Kasumi-1 (cell line): ENCODE results near the gene SLC13A3.

Experiments
- DNase-seq, 2 experiments: peaks; one replicate each; lab custom pipeline; 2025; lab: John Stamatoyannopoulos, UW

The SLC13A3 gene

GRCh38 chr20:46558511-46558959, 92.7 kb downstream of the SLC13A3 start:
- no peak for DNase-seq

GRCh38 chr20:46557231-46557956, 93.9 kb downstream of the SLC13A3 start:
- no peak for DNase-seq

GRCh38 chr20:46555370-46555956, 95.8 kb downstream of the SLC13A3 start:
- DNase-seq: no peak

- no peak for DNase-seq
These were observed 96.4 kb downstream of the SLC13A3 start for GRCh38 chr20:46554828-46555227.

GRCh38 chr20:46553926-46554325, 97.3 kb downstream of the SLC13A3 start:
- no peak for DNase-seq

- peak; percentile 71 to 74 for DNase-seq
These were observed 98.5 kb downstream of the SLC13A3 start for GRCh38 chr20:46552460-46553420.

- DNase-seq: no peak
These were observed 99.5 kb downstream of the SLC13A3 start for GRCh38 chr20:46551522-46552381.

GRCh38 chr20:46550461-46550860, 100.8 kb downstream of the SLC13A3 start, which contains the start of gene OCSTAMP:
Gene OCSTAMP, minus strand, starts transcription at chr20:46550654. Its CDS starts 94 bp downstream, at chr20:46550560.
- DNase-seq: peak; percentile 47 to 60

GRCh38 chr20:46549188-46549972, 101.9 kb downstream of the SLC13A3 start:
- no peak for DNase-seq

- DNase-seq: no peak
These were observed 102.6 kb downstream of the SLC13A3 start for GRCh38 chr20:46548688-46549087.

GRCh38 chr20:46547995-46548394, 103.3 kb downstream of the SLC13A3 start:
- no peak for DNase-seq

- DNase-seq: no peak
These were observed 104.3 kb downstream of the SLC13A3 start for GRCh38 chr20:46546936-46547335.

- DNase-seq: no peak
These were observed 105.0 kb downstream of the SLC13A3 start for GRCh38 chr20:46546298-46546697.

GRCh38 chr20:46545827-46546138, 105.5 kb downstream of the SLC13A3 start:
- DNase-seq: no peak

GRCh38 chr20:46545077-46545826, 106.0 kb downstream of the SLC13A3 start:
- peak; percentile 65 to 71 for DNase-seq

- DNase-seq: peak in 1 of 2 experiments; percentile 6
These were observed 106.7 kb downstream of the SLC13A3 start for GRCh38 chr20:46544576-46544975.

- DNase-seq: no peak
These were observed 107.3 kb downstream of the SLC13A3 start for GRCh38 chr20:46543959-46544358.

GRCh38 chr20:46543033-46543432, 108.2 kb downstream of the SLC13A3 start:
- DNase-seq: no peak

GRCh38 chr20:46541229-46541935, 109.9 kb downstream of the SLC13A3 start:
- no peak for DNase-seq
